Stimulated activated CD4-positive, alpha-beta T cell treated with anti-CD3 and anti-CD28 coated beads, Interleukin-4, amount 100 ng/mL, for 48 hours (primary cell): ENCODE measurements around the gene FBXO40.

Source experiments
- DNase-seq, 2 donors: peaks; one replicate each; pipeline ENCODE4 v3.0.0-alpha.2; 2020; ENCODE audit warnings: low read depth in 2 of 2

The FBXO40 gene

GRCh38 chr3:121619691-121620090 lies 26.5 kb downstream of the FBXO40 start:
- DNase-seq, result no peak

GRCh38 chr3:121621491-121621890 lies 28.3 kb downstream of the FBXO40 start:
- no peak for DNase-seq

- no peak for DNase-seq
These were observed 31.1 kb downstream of the FBXO40 start for GRCh38 chr3:121624147-121624899.

GRCh38 chr3:121626495-121626894 lies 33.3 kb downstream of the FBXO40 start:
- DNase-seq, result no peak

- DNase-seq, result no peak
These were observed 34.0 kb downstream of the FBXO40 start for GRCh38 chr3:121627211-121627610.

- DNase-seq, result no peak
These were observed 34.4 kb downstream of the FBXO40 start for GRCh38 chr3:121627622-121628021.

GRCh38 chr3:121629601-121630000 lies 36.4 kb downstream of the FBXO40 start:
- no peak for DNase-seq

- DNase-seq, result no peak
These were observed 37.2 kb downstream of the FBXO40 start for GRCh38 chr3:121630355-121630754.

- no peak for DNase-seq
These were observed 44.7 kb downstream of the FBXO40 start for GRCh38 chr3:121637922-121638321.

- DNase-seq, result no peak
These were observed 47.9 kb downstream of the FBXO40 start for GRCh38 chr3:121641127-121641526.

- DNase-seq, result no peak
These were observed 49.6 kb downstream of the FBXO40 start for GRCh38 chr3:121642601-121643314.

- no peak for DNase-seq
These were observed 51.9 kb downstream of the FBXO40 start for GRCh38 chr3:121645054-121645453.

- no peak for DNase-seq
These were observed 55.2 kb downstream of the FBXO40 start for GRCh38 chr3:121648219-121648958.

GRCh38 chr3:121649645-121650044 lies 56.5 kb downstream of the FBXO40 start:
- DNase-seq, result no peak

- DNase-seq, result no peak
These were observed 58.5 kb downstream of the FBXO40 start for GRCh38 chr3:121651684-121652083.

GRCh38 chr3:121654493-121655385 lies 61.6 kb downstream of the FBXO40 start:
- no peak for DNase-seq

- DNase-seq, result no peak
These were observed 65.7 kb downstream of the FBXO40 start for GRCh38 chr3:121658716-121659435.

- DNase-seq, result no peak
These were observed 66.4 kb downstream of the FBXO40 start for GRCh38 chr3:121659586-121659985.

- DNase-seq, result peak; percentile 50 to 55
These were observed 67.4 kb downstream of the FBXO40 start, which contains the start of gene HCLS1 for GRCh38 chr3:121660356-121661171. Gene HCLS1 (minus strand): TSS chr3:121660903. CDS start chr3:121658347, 2,556 bp downstream.

- DNase-seq, result no peak
These were observed 68.2 kb downstream of the FBXO40 start for GRCh38 chr3:121661376-121661775.
